SJSA1 (cell line): Measurements from ENCODE around the gene EIF4E3. TPM values are rescaled to one million over a fixed set of nuclear protein-coding genes. Genes with fewer than 3 reads are reported as not detected.

ENCODE experiments used
- DNase-seq, 2 experiments: peaks; one replicate each; pipeline ENCODE4 v3.0.0-alpha.2; 2015 to 2020; ENCODE audit warnings: low spot score in 2 of 2, low read depth in 1 of 2
- H3K27ac ChIP-seq: fragments of 250-450 bp; sonication (Bioruptor Pico); 2 replicates; pipeline ENCODE4 v1.5.1; 2020; ENCODE audit warnings: mild to moderate bottlenecking, moderate library complexity
- H3K27me3 ChIP-seq: fragments of 250-450 bp; sonication (Bioruptor Pico); replicated peaks from 2 replicates; pipeline ENCODE4 v1.5.1; 2020; ENCODE audit warnings: mild to moderate bottlenecking, moderate library complexity
- H3K36me3 ChIP-seq: fragments of 250-450 bp; sonication (Bioruptor Pico); 2 replicates; pipeline ENCODE4 v1.5.1; 2020; ENCODE audit warnings: mild to moderate bottlenecking
- H3K4me1 ChIP-seq: fragments of 250-450 bp; sonication (Bioruptor Pico); replicated peaks from 2 replicates; pipeline ENCODE4 v1.6.1; 2021; ENCODE audit warnings: mild to moderate bottlenecking
- H3K4me3 ChIP-seq: fragments of 250-450 bp; sonication (Bioruptor Pico); 2 replicates; pipeline ENCODE4 v1.5.1; 2020; ENCODE audit warnings: mild to moderate bottlenecking
- H3K9me3 ChIP-seq: fragments of 250-450 bp; sonication (Bioruptor Pico); replicated peaks from 2 replicates; pipeline ENCODE4 v1.5.1; 2020; ENCODE audit warnings: mild to moderate bottlenecking
- total RNA-seq: library from RNA; depleted of rRNA; stranded (reverse); fragments of >200 nt; shearing (Covaris generic); gene quantifications from 2 replicates; pipeline ENCODE4 v1.2.3, GENCODE V29; 2014; rRNA removed

Gene EIF4E3
- total RNA-seq, 1 experiment from 2014 or later: 2.3 TPM

DNA sequence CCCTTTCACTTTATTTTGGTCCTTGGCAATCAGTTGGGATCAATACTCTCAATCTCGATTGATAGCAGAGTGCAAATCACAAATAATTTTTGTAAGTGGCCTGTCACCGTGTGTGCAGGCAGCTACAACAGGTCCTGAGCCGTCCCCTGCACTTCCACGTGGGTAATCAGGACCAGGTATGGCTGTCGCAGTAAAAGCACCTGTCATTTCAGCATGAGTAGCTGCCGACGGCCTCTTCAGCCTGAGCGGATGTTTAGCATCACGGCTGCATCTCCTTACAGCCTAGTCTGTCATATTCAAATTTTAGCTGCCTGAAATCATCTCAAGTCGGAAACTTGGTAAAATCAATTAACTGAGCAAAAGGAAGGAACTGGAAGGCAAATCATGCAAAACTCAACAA is 88.7 kb downstream of the EIF4E3 start:
- no peak for DNase-seq
- H3K4me1 ChIP-seq: no peaks in the 10 kb centered on the region
- no peaks in the 10 kb centered on the region for H3K36me3 ChIP-seq
- H3K9me3 ChIP-seq: no peaks in the 10 kb centered on the region
- H3K27ac ChIP-seq: no peak overlapping the region
- no peaks in the 10 kb centered on the region for H3K27me3 ChIP-seq
- no peak overlapping the region for H3K4me3 ChIP-seq

GRCh38 chr3:71636001-71636400 is 89.2 kb downstream of the EIF4E3 start:
- Histone ChIP-seq H3K4me1 (no peaks in the 10 kb centered on the region), H3K27me3 (no peaks in the 10 kb centered on the region), H3K4me3 (no peak overlapping the region), H3K27ac (no peak overlapping the region), H3K36me3 (no peaks in the 10 kb centered on the region), H3K9me3 (no peaks in the 10 kb centered on the region)
- DNase-seq: no peak

- no peaks in the 10 kb centered on the region for H3K27me3 ChIP-seq
- H3K27ac ChIP-seq: no peak overlapping the region
These were observed 90.5 kb downstream of the EIF4E3 start for GRCh38 chr3:71634671-71635070.

GRCh38 chr3:71629711-71630110 is 95.5 kb downstream of the EIF4E3 start:
- Histone ChIP-seq H3K9me3 (no peaks in the 10 kb centered on the region), H3K27ac (no peak overlapping the region), H3K4me1 (no peaks in the 10 kb centered on the region), H3K36me3 (no peaks in the 10 kb centered on the region), H3K27me3 (no peaks in the 10 kb centered on the region), H3K4me3 (no peak overlapping the region)
- DNase-seq: no peak

More at GRCh38 chr3:71634671-71635070, 90.5 kb downstream of the EIF4E3 start:
- no peaks in the 10 kb centered on the region for H3K4me1 ChIP-seq
- H3K4me3 ChIP-seq: no peak overlapping the region
- H3K9me3 ChIP-seq: no peaks in the 10 kb centered on the region
- no peak for DNase-seq
- no peaks in the 10 kb centered on the region for H3K36me3 ChIP-seq

DNA sequence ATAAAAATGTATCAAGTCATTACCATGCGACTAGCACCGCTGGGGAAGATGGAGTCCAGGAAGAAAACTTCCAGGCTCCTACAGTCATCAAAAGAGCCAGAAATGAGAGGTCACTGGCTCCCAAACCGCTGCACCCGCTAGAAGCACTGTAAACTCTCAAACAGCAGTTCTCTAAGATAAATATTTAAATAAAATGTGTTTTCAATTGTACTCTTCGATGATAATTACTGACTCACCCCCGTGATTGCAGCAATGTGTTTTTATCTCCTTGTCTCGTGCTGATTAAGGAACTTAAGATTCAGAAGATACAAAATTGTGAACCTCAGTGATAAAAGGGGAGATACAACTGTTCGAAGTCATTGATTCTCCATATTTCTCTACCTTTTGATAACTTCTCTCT is 95.9 kb downstream of the EIF4E3 start:
- no peak overlapping the region for H3K4me3 ChIP-seq
- H3K4me1 ChIP-seq: no peaks in the 10 kb centered on the region
- H3K9me3 ChIP-seq: no peaks in the 10 kb centered on the region
- no peaks in the 10 kb centered on the region for H3K27me3 ChIP-seq
- H3K27ac ChIP-seq: no peak overlapping the region
- no peaks in the 10 kb centered on the region for H3K36me3 ChIP-seq
- no peak for DNase-seq

DNA sequence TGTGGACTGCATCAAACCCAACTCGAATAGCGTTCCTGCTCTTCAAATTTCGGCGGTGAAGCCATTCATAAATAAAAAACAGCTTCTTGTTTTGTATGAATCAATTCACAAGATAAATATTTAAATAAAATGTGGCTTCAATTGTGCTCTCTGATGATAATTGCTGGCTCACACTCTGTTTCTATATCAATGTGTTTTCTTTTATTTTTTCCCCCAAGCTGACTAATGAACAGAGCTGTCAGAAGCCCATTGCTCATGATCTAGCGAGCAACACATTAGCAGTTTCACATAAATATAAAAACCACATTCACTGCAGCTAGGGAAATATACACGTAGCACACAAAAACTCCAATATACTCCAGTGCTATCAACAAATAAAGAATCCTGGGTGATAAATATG is 96.7 kb downstream of the EIF4E3 start:
- no peaks in the 10 kb centered on the region for H3K27me3 ChIP-seq
- no peak for DNase-seq
- no peaks in the 10 kb centered on the region for H3K4me1 ChIP-seq
- H3K36me3 ChIP-seq: no peaks in the 10 kb centered on the region
- H3K4me3 ChIP-seq: no peak overlapping the region
- H3K9me3 ChIP-seq: no peaks in the 10 kb centered on the region
- no peak overlapping the region for H3K27ac ChIP-seq

DNA sequence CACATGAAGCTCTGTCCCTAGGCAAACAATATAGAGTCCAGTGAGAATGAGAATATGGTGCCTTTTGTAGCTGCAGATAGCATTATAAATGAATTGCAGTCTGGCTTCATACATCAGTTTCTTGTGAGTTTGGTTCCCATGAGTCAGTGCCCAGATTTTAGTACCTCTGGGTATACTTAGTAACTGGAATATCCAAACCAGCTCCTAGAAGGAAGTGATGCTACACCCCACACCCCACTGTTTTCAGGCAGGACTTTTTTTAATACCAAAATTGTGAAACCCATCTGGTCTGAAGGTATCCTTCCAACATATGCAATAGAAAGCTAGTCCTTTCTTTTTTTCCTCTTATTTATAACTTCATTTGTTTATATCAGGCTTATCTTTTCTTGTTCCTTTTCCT is 99.5 kb downstream of the EIF4E3 start:
- H3K36me3 ChIP-seq: no peaks in the 10 kb centered on the region
- DNase-seq: no peak
- no peak overlapping the region for H3K4me3 ChIP-seq

More for the DNA sequence above, 99.5 kb downstream of the EIF4E3 start:
- Histone ChIP-seq H3K27me3 (no peaks in the 10 kb centered on the region; the same call in 1 of the 2 replicates), H3K9me3 (no peaks in the 10 kb centered on the region), H3K4me1 (no peaks in the 10 kb centered on the region), H3K27ac (no peak overlapping the region)

Other genes starting within 250 kb of the EIF4E3 start
- 22.1 and 26.9 TPM in 2 replicates for gene FOXP1, start 141.7 kb downstream of the EIF4E3 start, total RNA-seq
- not detected in 2 replicates for gene GPR27, start 28.5 kb upstream of the EIF4E3 start, total RNA-seq
- gene PROK2, start 59.7 kb upstream of the EIF4E3 start, total RNA-seq: not detected in 2 replicates